ENCODE data around the gene SYTL3. TPM values are rescaled to one million over a fixed set of nuclear protein-coding genes. Genes with fewer than 3 reads are reported as not detected.
"Not testable (repeated sequence)": the region's sequence is repeated elsewhere in the genome, so short reads cannot be mapped to it uniquely, and the experiment has no call there.

The SYTL3 gene
- total RNA-seq, 1 donor = 2.2 TPM

DNA sequence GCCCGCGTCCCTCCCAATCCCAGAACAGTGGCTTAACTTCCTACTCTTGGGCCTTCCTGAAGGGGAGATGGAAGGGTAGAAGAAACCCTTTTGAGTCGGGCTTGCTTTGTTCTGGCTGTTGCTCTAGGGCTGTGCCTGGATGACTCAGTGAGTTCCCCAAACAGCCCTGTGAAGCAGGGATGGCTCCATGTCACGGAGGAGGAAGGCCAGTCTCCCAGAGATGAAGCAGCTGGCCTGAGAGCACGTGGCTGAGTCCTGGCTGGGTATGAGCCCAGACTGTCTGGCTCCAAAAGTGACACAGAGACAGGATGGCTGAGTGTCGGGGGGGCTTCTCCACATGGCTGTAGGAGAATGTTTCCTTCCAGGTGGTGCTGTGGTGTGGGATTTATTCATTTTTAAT is 4.6 kb downstream of the SYTL3 start:
- Histone ChIP-seq H4K20me1 (ENCODE audit: insufficient read depth, low read length) (no peaks in the 10 kb centered on the region), H3K36me3 (ENCODE audit: insufficient read depth, low read length) (no peaks in the 10 kb centered on the region), H3K79me2 (ENCODE audit: insufficient read depth, low read length) (no peaks in the 10 kb centered on the region), H3K4me1 (ENCODE audit: insufficient read depth, low read length) (peaks cover 43% of the 10 kb centered on the region), H3K4me3 (ENCODE audit: insufficient read depth, low read length) (peak overlapping the region; percentile 5), H3K27me3 (ENCODE audit: insufficient read depth, low read length) (no peaks in the 10 kb centered on the region), H3K27ac (ENCODE audit: low read depth, low read length) (peak overlapping the region; percentile 95), H2AFZ (ENCODE audit: low read length) (peak overlapping the region; percentile 76), H3K4me2 (ENCODE audit: insufficient read depth, low read length) (peak overlapping the region; percentile 61), H3K9me3 (ENCODE audit: low read depth, low read length) (no peaks in the 10 kb centered on the region)
- DNase-seq (ENCODE audit: insufficient read length, low spot score, missing footprints) = peak; percentile 91
- TF ChIP-seq, protein P1, sequence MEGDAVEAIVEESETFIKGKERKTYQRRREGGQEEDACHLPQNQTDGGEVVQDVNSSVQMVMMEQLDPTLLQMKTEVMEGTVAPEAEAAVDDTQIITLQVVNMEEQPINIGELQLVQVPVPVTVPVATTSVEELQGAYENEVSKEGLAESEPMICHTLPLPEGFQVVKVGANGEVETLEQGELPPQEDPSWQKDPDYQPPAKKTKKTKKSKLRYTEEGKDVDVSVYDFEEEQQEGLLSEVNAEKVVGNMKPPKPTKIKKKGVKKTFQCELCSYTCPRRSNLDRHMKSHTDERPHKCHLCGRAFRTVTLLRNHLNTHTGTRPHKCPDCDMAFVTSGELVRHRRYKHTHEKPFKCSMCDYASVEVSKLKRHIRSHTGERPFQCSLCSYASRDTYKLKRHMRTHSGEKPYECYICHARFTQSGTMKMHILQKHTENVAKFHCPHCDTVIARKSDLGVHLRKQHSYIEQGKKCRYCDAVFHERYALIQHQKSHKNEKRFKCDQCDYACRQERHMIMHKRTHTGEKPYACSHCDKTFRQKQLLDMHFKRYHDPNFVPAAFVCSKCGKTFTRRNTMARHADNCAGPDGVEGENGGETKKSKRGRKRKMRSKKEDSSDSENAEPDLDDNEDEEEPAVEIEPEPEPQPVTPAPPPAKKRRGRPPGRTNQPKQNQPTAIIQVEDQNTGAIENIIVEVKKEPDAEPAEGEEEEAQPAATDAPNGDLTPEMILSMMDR (IDR thresholded peaks at IDR 0.05; ENCODE audit: extremely low read depth, low read depth, low read length) = no peak

DNA sequence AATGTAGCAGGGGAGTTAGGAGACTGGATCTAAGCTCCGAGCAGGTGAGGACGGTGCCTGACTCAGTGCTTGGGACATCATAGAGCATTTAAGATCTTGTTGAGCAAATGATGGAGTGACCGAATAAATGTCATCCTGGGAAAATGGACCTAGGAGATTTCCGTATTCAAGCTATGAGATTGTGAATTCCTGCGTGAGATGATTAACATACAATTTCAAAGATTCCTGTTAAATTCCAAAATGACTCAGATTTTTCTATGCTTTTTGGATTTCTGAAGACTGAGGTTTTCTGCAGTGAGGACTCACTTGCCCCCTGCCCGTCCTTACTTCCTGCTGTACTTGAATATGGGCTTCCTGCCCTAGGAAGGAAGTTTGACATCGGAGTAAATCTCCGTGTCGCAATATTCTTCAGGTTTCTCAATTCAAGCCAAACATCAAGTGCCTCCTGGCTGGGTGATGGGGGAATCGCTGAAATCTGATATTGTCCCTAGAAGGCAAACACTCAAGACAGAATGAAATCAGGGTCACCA is 5.2 kb downstream of the SYTL3 start:
- Histone ChIP-seq H3K79me2 (ENCODE audit: insufficient read depth, low read length) (no peaks in the 10 kb centered on the region), H2AFZ (ENCODE audit: low read length) (peak overlapping the region; percentile 76), H4K20me1 (ENCODE audit: insufficient read depth, low read length) (no peaks in the 10 kb centered on the region), H3K4me3 (ENCODE audit: insufficient read depth, low read length) (peak overlapping the region; percentile 27), H3K9me3 (ENCODE audit: low read depth, low read length) (no peaks in the 10 kb centered on the region), H3K27ac (ENCODE audit: low read depth, low read length) (peak overlapping the region; percentile 95), H3K36me3 (ENCODE audit: insufficient read depth, low read length) (no peaks in the 10 kb centered on the region), H3K27me3 (ENCODE audit: insufficient read depth, low read length) (no peaks in the 10 kb centered on the region), H3K4me1 (ENCODE audit: insufficient read depth, low read length) (peaks cover 37% of the 10 kb centered on the region), H3K4me2 (ENCODE audit: insufficient read depth, low read length) (peak overlapping the region; percentile 61)
- DNase-seq (ENCODE audit: insufficient read length, low spot score, missing footprints) = peak; percentile 81
- TF ChIP-seq, protein P1 (IDR thresholded peaks at IDR 0.05; ENCODE audit: extremely low read depth, low read depth, low read length) = no peak

DNA sequence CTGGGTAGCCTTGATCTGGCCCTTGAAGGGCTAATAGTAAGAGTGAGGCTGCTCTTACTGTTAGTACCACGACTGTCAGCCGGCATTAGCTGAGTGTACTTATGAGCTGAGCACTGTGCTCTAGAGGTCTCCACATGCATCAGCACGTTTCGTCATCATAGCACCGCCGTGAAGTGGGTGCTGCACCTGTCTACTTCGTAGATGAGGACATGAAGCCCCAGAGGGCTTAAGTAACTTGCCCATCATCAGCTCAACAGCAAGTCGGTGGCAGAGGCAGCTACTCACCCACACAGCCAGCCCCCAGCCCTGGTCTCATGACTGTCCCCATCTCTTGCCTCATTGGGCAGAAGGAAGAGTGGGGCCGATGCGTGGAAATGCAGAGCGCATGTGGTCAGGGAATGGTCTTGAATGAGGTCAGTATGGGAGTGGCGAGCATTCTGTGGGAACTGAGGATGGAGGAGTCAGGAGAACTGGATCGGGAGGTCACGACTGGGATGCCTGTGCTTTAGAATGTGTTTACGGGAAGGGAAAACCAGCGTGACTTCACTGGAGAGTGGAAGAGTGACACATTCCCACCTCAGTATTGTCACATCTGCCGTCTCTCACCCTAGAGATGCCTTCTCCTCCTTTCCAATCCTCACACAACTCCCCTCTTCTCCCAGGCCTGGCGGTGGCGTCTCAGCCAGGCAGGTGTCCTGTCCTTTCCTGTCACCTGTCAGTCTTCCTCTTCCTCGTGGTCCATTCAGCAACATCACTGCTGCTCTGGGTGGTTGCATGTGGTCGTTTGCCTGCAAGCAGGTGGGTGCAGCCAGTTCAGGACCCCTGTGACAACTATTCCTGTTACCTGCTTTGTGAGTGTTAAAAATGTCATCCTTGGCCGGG is 6.0 kb downstream of the SYTL3 start:
- TF ChIP-seq, protein P1 (IDR thresholded peaks at IDR 0.05; ENCODE audit: extremely low read depth, low read depth, low read length) = no peak
- Histone ChIP-seq H3K4me3 (ENCODE audit: insufficient read depth, low read length) (peak overlapping the region; percentile 27), H3K4me2 (ENCODE audit: insufficient read depth, low read length) (peak overlapping the region; percentile 61), H3K79me2 (ENCODE audit: insufficient read depth, low read length) (no peaks in the 10 kb centered on the region), H2AFZ (ENCODE audit: low read length) (no peak overlapping the region), H3K4me1 (ENCODE audit: insufficient read depth, low read length) (peaks cover 35% of the 10 kb centered on the region), H3K36me3 (ENCODE audit: insufficient read depth, low read length) (no peaks in the 10 kb centered on the region), H3K27ac (ENCODE audit: low read depth, low read length) (peak overlapping the region; percentile 95), H3K9me3 (ENCODE audit: low read depth, low read length) (no peaks in the 10 kb centered on the region), H3K27me3 (ENCODE audit: insufficient read depth, low read length) (no peaks in the 10 kb centered on the region), H4K20me1 (ENCODE audit: insufficient read depth, low read length) (no peaks in the 10 kb centered on the region)
- DNase-seq (ENCODE audit: insufficient read length, low spot score, missing footprints) = no peak

DNA sequence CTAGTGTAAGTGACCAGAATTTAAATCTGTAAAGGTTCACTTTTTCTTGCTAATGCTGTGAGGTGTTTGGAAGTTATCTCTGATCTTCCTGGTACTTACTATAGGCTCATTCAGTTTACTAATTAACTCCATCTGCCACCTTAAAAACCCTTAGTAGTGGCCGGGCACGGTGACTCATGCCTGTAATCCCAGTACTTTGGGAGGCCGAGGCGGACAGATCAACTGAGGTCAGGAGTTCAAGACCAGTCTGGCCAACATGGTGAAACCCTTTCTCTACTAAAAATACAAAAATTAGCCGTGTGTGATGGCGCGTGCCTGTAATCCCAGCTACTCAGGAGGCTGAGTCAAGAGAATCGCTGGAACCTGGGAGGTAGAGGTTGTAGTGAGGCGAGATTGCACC is 7.1 kb downstream of the SYTL3 start:
- H2AFZ ChIP-seq (ENCODE audit: low read length); H3K36me3 ChIP-seq (ENCODE audit: insufficient read depth, low read length); H3K79me2 ChIP-seq (ENCODE audit: insufficient read depth, low read length); H3K9me3 ChIP-seq (ENCODE audit: low read depth, low read length); H3K4me3 ChIP-seq (ENCODE audit: insufficient read depth, low read length); H3K27me3 ChIP-seq (ENCODE audit: insufficient read depth, low read length); H4K20me1 ChIP-seq (ENCODE audit: insufficient read depth, low read length); DNase-seq (ENCODE audit: insufficient read length, low spot score, missing footprints); H3K4me2 ChIP-seq (ENCODE audit: insufficient read depth, low read length): not testable (repeated sequence)
- H3K27ac ChIP-seq (ENCODE audit: low read depth, low read length) = peak overlapping the region; percentile 44
- peaks cover 35% of the 10 kb centered on the region for H3K4me1 ChIP-seq (ENCODE audit: insufficient read depth, low read length)
